SK-N-SH (cell line): ENCODE data around the gene TRIM62.

Experiments used
- ELF1 ChIP-seq: IDR thresholded peaks from 2 replicates; pipeline ENCODE4 v1.4.0; 2012
- EZH2phosphoT487 ChIP-seq: fragments of 200-600 bp; sonication (generic); IDR thresholded peaks from 2 replicates; pipeline ENCODE4 v1.6.1; 2017; ENCODE audit warnings: low read depth, mixed run types, mild to moderate bottlenecking, antibody characterized with exemption, moderate library complexity, borderline replicate concordance
- FOXM1 ChIP-seq: IDR thresholded peaks from 2 replicates; pipeline ENCODE4 v1.4.0; 2012; ENCODE audit warnings: low read depth, mild to moderate bottlenecking
- JUND ChIP-seq: IDR thresholded peaks from 2 replicates; pipeline ENCODE4 v1.4.0; 2012
- POLR2AphosphoS5 ChIP-seq: IDR thresholded peaks from 2 replicates; pipeline ENCODE4 v1.6.1; 2012; ENCODE audit warnings: low read depth, low read length
- RAD21 ChIP-seq: IDR thresholded peaks from 2 replicates; pipeline ENCODE4 v1.6.1; 2012; ENCODE audit warnings: mild to moderate bottlenecking, low read length
- RFX5 ChIP-seq: IDR thresholded peaks from 2 replicates; pipeline ENCODE4 v1.6.1; 2012; ENCODE audit warnings: mild to moderate bottlenecking, improper control_type of control experiment, low read length
- RXRA ChIP-seq: IDR thresholded peaks from 2 replicates; pipeline ENCODE4 v1.4.0; 2012; ENCODE audit warnings: low read depth, mild to moderate bottlenecking, borderline replicate concordance
- TAF1 ChIP-seq: IDR thresholded peaks from 2 replicates; pipeline ENCODE4 v1.6.1; 2012; ENCODE audit warnings: low read depth, mild to moderate bottlenecking, low read length, moderate library complexity, borderline replicate concordance
- YY1 ChIP-seq: IDR thresholded peaks from 2 replicates; pipeline ENCODE4 v1.4.0; 2012; ENCODE audit warnings: low read depth, mild to moderate bottlenecking
- TF ChIP-seq, protein P1 (sequence below): fragments of 200-600 bp; sonication (generic); IDR thresholded peaks from 2 replicates; pipeline ENCODE4 v1.6.1; 2017; ENCODE audit warnings: antibody characterized with exemption, mild to moderate bottlenecking, moderate library complexity
- TF ChIP-seq, protein P2 (sequence below): fragments of 150-350 bp; IDR thresholded peaks from 2 replicates; pipeline ENCODE4 v1.6.1; 2017; ENCODE audit warnings: antibody characterized with exemption, low read length, low read depth, borderline replicate concordance
- TF ChIP-seq, protein P3 (sequence below): IDR thresholded peaks from 2 replicates; pipeline ENCODE4 v1.6.1; 2012; ENCODE audit warnings: mild to moderate bottlenecking, low read depth, low read length, moderate library complexity

DNA sequence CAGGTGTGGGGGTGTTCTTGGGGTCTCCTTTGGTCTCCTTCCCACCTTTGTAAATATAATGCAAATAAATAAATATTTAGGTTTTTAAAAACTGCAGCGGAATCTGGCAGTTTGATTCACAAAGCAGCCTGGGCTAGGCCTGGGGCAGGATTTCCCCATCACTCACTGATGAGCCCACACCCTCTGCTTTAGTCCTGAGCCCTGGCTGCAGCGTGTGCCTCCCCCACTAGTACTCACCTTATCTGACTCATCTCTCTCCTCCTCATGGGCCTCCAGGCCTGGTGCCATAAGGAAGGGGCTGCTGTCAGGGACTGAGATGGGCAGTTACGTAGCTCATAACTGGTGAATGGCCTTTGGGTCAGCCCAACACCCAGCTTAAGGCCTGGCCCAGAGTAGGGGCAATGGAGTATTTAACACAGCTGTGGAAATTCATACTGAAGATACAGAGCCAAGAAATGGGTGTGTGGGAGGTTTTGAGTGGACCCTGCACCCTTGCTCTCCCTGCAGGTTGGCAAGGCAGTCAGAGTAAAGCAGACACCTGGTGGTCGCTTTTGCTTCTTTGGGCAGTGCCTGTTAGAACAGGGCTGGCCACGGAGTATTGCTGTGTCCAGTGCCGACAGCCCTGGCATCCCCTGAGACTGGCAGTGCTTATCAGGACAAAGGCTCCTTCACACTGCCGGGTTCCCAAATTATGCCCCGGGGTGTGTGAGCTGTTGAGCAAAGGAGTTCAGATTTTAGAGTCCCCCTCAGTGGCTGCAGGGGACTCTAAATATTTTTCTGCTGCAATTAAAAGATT, 61.2 kb downstream of the TRIM62 start:
- TF ChIP-seq, protein P1, sequence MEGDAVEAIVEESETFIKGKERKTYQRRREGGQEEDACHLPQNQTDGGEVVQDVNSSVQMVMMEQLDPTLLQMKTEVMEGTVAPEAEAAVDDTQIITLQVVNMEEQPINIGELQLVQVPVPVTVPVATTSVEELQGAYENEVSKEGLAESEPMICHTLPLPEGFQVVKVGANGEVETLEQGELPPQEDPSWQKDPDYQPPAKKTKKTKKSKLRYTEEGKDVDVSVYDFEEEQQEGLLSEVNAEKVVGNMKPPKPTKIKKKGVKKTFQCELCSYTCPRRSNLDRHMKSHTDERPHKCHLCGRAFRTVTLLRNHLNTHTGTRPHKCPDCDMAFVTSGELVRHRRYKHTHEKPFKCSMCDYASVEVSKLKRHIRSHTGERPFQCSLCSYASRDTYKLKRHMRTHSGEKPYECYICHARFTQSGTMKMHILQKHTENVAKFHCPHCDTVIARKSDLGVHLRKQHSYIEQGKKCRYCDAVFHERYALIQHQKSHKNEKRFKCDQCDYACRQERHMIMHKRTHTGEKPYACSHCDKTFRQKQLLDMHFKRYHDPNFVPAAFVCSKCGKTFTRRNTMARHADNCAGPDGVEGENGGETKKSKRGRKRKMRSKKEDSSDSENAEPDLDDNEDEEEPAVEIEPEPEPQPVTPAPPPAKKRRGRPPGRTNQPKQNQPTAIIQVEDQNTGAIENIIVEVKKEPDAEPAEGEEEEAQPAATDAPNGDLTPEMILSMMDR: no peak
- TF ChIP-seq JUND: no peak
- TF ChIP-seq RFX5: no peak
- no peak for TF ChIP-seq POLR2AphosphoS5
- no peak for TF ChIP-seq RAD21
- no peak for TF ChIP-seq FOXM1
- TF ChIP-seq, protein P2, sequence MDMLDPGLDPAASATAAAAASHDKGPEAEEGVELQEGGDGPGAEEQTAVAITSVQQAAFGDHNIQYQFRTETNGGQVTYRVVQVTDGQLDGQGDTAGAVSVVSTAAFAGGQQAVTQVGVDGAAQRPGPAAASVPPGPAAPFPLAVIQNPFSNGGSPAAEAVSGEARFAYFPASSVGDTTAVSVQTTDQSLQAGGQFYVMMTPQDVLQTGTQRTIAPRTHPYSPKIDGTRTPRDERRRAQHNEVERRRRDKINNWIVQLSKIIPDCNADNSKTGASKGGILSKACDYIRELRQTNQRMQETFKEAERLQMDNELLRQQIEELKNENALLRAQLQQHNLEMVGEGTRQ: no peak
- TF ChIP-seq YY1: no peak
- no peak for TF ChIP-seq ELF1
- no peak for TF ChIP-seq RXRA
- no peak for TF ChIP-seq EZH2phosphoT487
- TF ChIP-seq, protein P3, sequence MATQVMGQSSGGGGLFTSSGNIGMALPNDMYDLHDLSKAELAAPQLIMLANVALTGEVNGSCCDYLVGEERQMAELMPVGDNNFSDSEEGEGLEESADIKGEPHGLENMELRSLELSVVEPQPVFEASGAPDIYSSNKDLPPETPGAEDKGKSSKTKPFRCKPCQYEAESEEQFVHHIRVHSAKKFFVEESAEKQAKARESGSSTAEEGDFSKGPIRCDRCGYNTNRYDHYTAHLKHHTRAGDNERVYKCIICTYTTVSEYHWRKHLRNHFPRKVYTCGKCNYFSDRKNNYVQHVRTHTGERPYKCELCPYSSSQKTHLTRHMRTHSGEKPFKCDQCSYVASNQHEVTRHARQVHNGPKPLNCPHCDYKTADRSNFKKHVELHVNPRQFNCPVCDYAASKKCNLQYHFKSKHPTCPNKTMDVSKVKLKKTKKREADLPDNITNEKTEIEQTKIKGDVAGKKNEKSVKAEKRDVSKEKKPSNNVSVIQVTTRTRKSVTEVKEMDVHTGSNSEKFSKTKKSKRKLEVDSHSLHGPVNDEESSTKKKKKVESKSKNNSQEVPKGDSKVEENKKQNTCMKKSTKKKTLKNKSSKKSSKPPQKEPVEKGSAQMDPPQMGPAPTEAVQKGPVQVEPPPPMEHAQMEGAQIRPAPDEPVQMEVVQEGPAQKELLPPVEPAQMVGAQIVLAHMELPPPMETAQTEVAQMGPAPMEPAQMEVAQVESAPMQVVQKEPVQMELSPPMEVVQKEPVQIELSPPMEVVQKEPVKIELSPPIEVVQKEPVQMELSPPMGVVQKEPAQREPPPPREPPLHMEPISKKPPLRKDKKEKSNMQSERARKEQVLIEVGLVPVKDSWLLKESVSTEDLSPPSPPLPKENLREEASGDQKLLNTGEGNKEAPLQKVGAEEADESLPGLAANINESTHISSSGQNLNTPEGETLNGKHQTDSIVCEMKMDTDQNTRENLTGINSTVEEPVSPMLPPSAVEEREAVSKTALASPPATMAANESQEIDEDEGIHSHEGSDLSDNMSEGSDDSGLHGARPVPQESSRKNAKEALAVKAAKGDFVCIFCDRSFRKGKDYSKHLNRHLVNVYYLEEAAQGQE: no peak
- no peak for TF ChIP-seq TAF1
